ENCODE measurements around the gene PCDH8. TPM values are rescaled to one million over a fixed set of nuclear protein-coding genes. Genes with fewer than 3 reads are reported as not detected.

PCDH8 gene
- total and polyA plus RNA-seq, 2 of the 13 experiments (the other 11 are each of a cell fraction or from before 2014, with no cell fraction given): not detected

- FAIRE-seq: no peak
- no peaks in the 10 kb centered on the region for H4K20me1 ChIP-seq (ENCODE audit: insufficient read depth, low read length)
- WGBS (ENCODE audit: low lambda C conversion rate): 52% methylated on average over 14 of the region's 26 CpGs
- ChIA-PET CTCF (ENCODE audit: low intra/inter-chr PET ratio, low total read pairs) (no interaction called here), POLR2A (no interaction called here)
- H3K4me3 ChIP-seq (replicated peaks in 1 of 3; ENCODE audit: insufficient read depth in 1 of 3, low read depth in 2 of 3, low read length in 3 of 3): no peak overlapping the region
- no peak for DNase-seq (ENCODE audit: low spot score)
- H3K4me1 ChIP-seq (ENCODE audit: insufficient read depth, low read length): no peaks in the 10 kb centered on the region
- no peaks in the 10 kb centered on the region for H3K79me2 ChIP-seq (ENCODE audit: insufficient read depth, low read length)
- H3K4me2 ChIP-seq (ENCODE audit: low read depth, low read length): no peak overlapping the region
- ATAC-seq: no peak
- no peaks in the 10 kb centered on the region for H3K36me3 ChIP-seq (replicated peaks in 1 of 2; ENCODE audit: control insufficient read depth in 1 of 2, insufficient read depth in 2 of 2, low read length in 2 of 2)
- H3K9me3 ChIP-seq (ENCODE audit: low read length): no peaks in the 10 kb centered on the region
- H2AFZ ChIP-seq (ENCODE audit: low read length): no peak overlapping the region
- in situ Hi-C loops (cut with HindIII; ENCODE audit: extremely low pct_ligation_motif_present, low pct_unique_long_range_greater_than_20kb) (no loop called here), intact Hi-C loops (cut with micrococcal nuclease; ENCODE audit: unreplicated experiment) (no loop called here)
- no peak overlapping the region for H3K9ac ChIP-seq (ENCODE audit: insufficient read depth, low read depth, low read length)
- H3K27ac ChIP-seq (ENCODE audit: extremely low read length, insufficient read depth, low read length): no peak overlapping the region
- 0 out of 5 replicates have a peak, but pooled peaks cover 0 to 4% of the 10 kb centered on the region in 2 experiments for H3K27me3 ChIP-seq (ENCODE audit: control insufficient read depth in 1 of 2, insufficient read depth in 2 of 2, low read length in 2 of 2)
- no TSS peak for BruUV-seq (replicated peaks)
- TF ChIP-seq KLF16 (CRISPR knock-in tag; IDR thresholded peaks at IDR 0.05): no peak
- TF ChIP-seq ONECUT2 (CRISPR knock-in tag; IDR thresholded peaks at IDR 0.05): no peak
- no peak for TF ChIP-seq USF2 (IDR thresholded peaks at IDR 0.05; ENCODE audit: low read depth, low read length)
- TF ChIP-seq USF2 (CRISPR knock-in tag; IDR thresholded peaks at IDR 0.05; ENCODE audit: borderline replicate concordance): no peak
- TF ChIP-seq ZFP41 (CRISPR knock-in tag; IDR thresholded peaks at IDR 0.05; ENCODE audit: borderline replicate concordance): no peak
- no peak for TF ChIP-seq BHLHE40 (IDR thresholded peaks at IDR 0.05; ENCODE audit: low read length)
- no peak for TF ChIP-seq NFKBIZ (CRISPR knock-in tag; IDR thresholded peaks at IDR 0.05)
- no peak for TF ChIP-seq PLRG1 (conservative IDR thresholded peaks at IDR 0.05)
- TF ChIP-seq ZNF772 (CRISPR knock-in tag; IDR thresholded peaks at IDR 0.05): no peak
- TF ChIP-seq KDM6A (CRISPR knock-in tag; IDR thresholded peaks at IDR 0.05; ENCODE audit: low read depth): no peak
- no peak for TF ChIP-seq CHD2 (IDR thresholded peaks at IDR 0.05; ENCODE audit: low read depth, low read length)
- TF ChIP-seq TFE3 (CRISPR knock-in tag; IDR thresholded peaks at IDR 0.05): no peak
- TF ChIP-seq ZNF441 (CRISPR knock-in tag; IDR thresholded peaks at IDR 0.05; ENCODE audit: borderline replicate concordance): no peak
- no peak for TF ChIP-seq MXD1 (CRISPR knock-in tag; IDR thresholded peaks at IDR 0.05)
- TF ChIP-seq REST (IDR thresholded peaks at IDR 0.05; ENCODE audit: borderline replicate concordance in 1 of 2, low read depth in 1 of 2, low read length in 2 of 2): no peak
- no peak for TF ChIP-seq GRHL1 (CRISPR knock-in tag; conservative IDR thresholded peaks at IDR 0.05)
- no peak for TF ChIP-seq TBX3 (IDR thresholded peaks at IDR 0.05; ENCODE audit: borderline replicate concordance)
Observed at GRCh38 chr13:52815330-52815729, 33.1 kb downstream of the PCDH8 start.
